ENCODE measurements around the gene KCNT2.

DNA sequence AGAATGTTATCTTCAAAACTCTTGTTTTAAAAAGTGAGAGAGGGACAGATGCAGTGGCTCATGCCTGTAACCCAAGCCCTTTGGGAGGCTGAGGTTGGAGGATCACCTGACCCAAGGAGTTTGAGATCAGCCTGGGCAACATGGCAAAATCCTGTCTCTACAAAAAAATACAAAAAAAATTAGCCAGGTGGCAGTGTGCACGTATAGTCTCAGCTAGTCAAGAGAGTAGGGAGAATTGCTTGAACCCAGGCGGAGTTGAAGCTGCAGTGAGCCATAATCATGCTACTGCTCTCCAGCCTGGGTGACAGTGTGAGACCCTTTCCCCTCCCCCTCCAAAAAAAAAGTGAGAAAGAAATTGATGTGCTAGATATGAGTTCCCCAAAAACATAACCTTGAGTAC, 131.0 kb downstream of the KCNT2 start:
- TF ChIP-seq, protein P1, sequence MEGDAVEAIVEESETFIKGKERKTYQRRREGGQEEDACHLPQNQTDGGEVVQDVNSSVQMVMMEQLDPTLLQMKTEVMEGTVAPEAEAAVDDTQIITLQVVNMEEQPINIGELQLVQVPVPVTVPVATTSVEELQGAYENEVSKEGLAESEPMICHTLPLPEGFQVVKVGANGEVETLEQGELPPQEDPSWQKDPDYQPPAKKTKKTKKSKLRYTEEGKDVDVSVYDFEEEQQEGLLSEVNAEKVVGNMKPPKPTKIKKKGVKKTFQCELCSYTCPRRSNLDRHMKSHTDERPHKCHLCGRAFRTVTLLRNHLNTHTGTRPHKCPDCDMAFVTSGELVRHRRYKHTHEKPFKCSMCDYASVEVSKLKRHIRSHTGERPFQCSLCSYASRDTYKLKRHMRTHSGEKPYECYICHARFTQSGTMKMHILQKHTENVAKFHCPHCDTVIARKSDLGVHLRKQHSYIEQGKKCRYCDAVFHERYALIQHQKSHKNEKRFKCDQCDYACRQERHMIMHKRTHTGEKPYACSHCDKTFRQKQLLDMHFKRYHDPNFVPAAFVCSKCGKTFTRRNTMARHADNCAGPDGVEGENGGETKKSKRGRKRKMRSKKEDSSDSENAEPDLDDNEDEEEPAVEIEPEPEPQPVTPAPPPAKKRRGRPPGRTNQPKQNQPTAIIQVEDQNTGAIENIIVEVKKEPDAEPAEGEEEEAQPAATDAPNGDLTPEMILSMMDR (IDR thresholded peaks at IDR 0.05; ENCODE audit: extremely low read depth in 1 of 2, insufficient read depth in 1 of 2, low read depth in 1 of 2, low read length in 2 of 2), result no peak
- no peak for TF ChIP-seq POLR2AphosphoS5 (IDR thresholded peaks at IDR 0.05; ENCODE audit: insufficient read depth, low read depth, low read length)
- no peak for TF ChIP-seq POLR2A (IDR thresholded peaks at IDR 0.05; ENCODE audit: low read depth, low read length)
- TF ChIP-seq EZH2 (IDR thresholded peaks at IDR 0.05; ENCODE audit: borderline replicate concordance, low read depth, low read length, severe bottlenecking), result no peak
- TF ChIP-seq MYC (IDR thresholded peaks at IDR 0.05; ENCODE audit: low read depth, low read length), result no peak
- TF ChIP-seq GATA2 (IDR thresholded peaks at IDR 0.05; ENCODE audit: insufficient read depth, insufficient read length, low read depth, low read length), result no peak
- TF ChIP-seq JUN (IDR thresholded peaks at IDR 0.05; ENCODE audit: borderline replicate concordance, insufficient read depth, insufficient read length, low read depth), result no peak
